Liver (tissue), 9 donors: ENCODE data around the gene DNMBP. TPM values are rescaled to one million over a fixed set of nuclear protein-coding genes. Genes with fewer than 3 reads are reported as not detected.

ENCODE experiments used
- DNase-seq: peaks from one replicate; pipeline ENCODE4 v3.0.0-alpha.2; 2017; ENCODE audit warnings: low spot score
- H3K27ac ChIP-seq, 2 donors: one replicate each; pipeline ENCODE4 v1.7.0; 2013; ENCODE audit warnings: inconsistent platforms in 2 of 2, low read length in 2 of 2, control low read depth in 1 of 2, low read depth in 1 of 2, mild to moderate bottlenecking in 1 of 2
- H3K27me3 ChIP-seq, 4 donors: one replicate each; pipeline versions ENCODE4 v1.6.1 to v1.7.0; 2013; ENCODE audit warnings: low read length in 3 of 4, inconsistent platforms in 1 of 4, mild to moderate bottlenecking in 1 of 4, moderate library complexity in 1 of 4; ENCODE audit not compliant: control insufficient read depth in 4 of 4, insufficient read depth in 4 of 4
- H3K36me3 ChIP-seq, 4 donors: one replicate each; pipeline versions ENCODE4 v1.6.1 to v1.7.0; 2013; ENCODE audit warnings: low read length in 3 of 4, mild to moderate bottlenecking in 3 of 4, low read depth in 1 of 4, moderate library complexity in 1 of 4; ENCODE audit not compliant: control insufficient read depth in 4 of 4, insufficient read depth in 3 of 4
- H3K4me1 ChIP-seq, 4 donors: one replicate each; pipeline versions ENCODE4 v1.6.1 to v1.7.0; 2013; ENCODE audit warnings: low read length in 3 of 4, mild to moderate bottlenecking in 3 of 4, moderate library complexity in 1 of 4; ENCODE audit not compliant: control insufficient read depth in 4 of 4, insufficient read depth in 4 of 4
- H3K4me3 ChIP-seq, 3 donors: one replicate each; pipeline versions ENCODE4 v1.6.1 to v1.7.0; 2013; ENCODE audit warnings: low read length in 3 of 3, control low read depth in 1 of 3, low read depth in 1 of 3, mild to moderate bottlenecking in 1 of 3
- H3K9ac ChIP-seq, 2 donors: one replicate each; pipeline ENCODE4 v1.7.0; 2013; ENCODE audit warnings: low read length in 2 of 2, mild to moderate bottlenecking in 2 of 2, moderate library complexity in 2 of 2, control low read depth in 1 of 2, low read depth in 1 of 2
- H3K9me3 ChIP-seq, 4 donors: one replicate each; pipeline versions ENCODE4 v1.6.1 to v1.7.0; 2013; ENCODE audit warnings: low read length in 3 of 4; ENCODE audit not compliant: control insufficient read depth in 4 of 4
- ATF3 ChIP-seq: IDR thresholded peaks from 2 replicates; pipeline ENCODE4 v1.6.1; 2016; ENCODE audit warnings: antibody characterized with exemption
- CTCF ChIP-seq: fragments of 150-350 bp; IDR thresholded peaks from 2 replicates; pipeline ENCODE4 v1.5.1; 2017; ENCODE audit warnings: improper control_type of control experiment, low read depth, low read length; ENCODE audit not compliant: missing input control
- EGR1 ChIP-seq, 2 donors: IDR thresholded peaks; 2 replicates each; pipeline ENCODE4 v1.6.1; 2016 to 2018; ENCODE audit warnings: antibody characterized with exemption in 2 of 2, low read depth in 2 of 2
- FOXA1 ChIP-seq: IDR thresholded peaks from 2 replicates; pipeline ENCODE4 v1.6.1; 2016; ENCODE audit warnings: antibody characterized with exemption
- FOXA2 ChIP-seq: IDR thresholded peaks from 2 replicates; pipeline ENCODE4 v1.6.1; 2016; ENCODE audit warnings: antibody characterized with exemption
- GABPA ChIP-seq, 2 donors: IDR thresholded peaks in 1 of 2; conservative IDR thresholded peaks in 1 of 2; 2 replicates each; pipeline ENCODE4 v1.6.1; 2016; ENCODE audit warnings: antibody characterized with exemption in 2 of 2, mild to moderate bottlenecking in 1 of 2, moderate library complexity in 1 of 2
- HNF4A ChIP-seq, 2 donors: conservative IDR thresholded peaks; 2 replicates each; pipeline ENCODE4 v1.6.1; 2016; ENCODE audit warnings: antibody characterized with exemption in 2 of 2, mild to moderate bottlenecking in 2 of 2
- HNF4G ChIP-seq: IDR thresholded peaks from 2 replicates; pipeline ENCODE4 v1.6.1; 2016; ENCODE audit warnings: antibody characterized with exemption
- JUND ChIP-seq, 2 donors: IDR thresholded peaks; 2 replicates each; pipeline ENCODE4 v1.6.1; 2016; ENCODE audit warnings: antibody characterized with exemption in 2 of 2
- MAX ChIP-seq: IDR thresholded peaks from 2 replicates; pipeline ENCODE4 v1.6.1; 2016; ENCODE audit warnings: antibody characterized with exemption
- NR2F2 ChIP-seq: IDR thresholded peaks from 2 replicates; pipeline ENCODE4 v1.6.1; 2016; ENCODE audit warnings: antibody characterized with exemption
- RAD21 ChIP-seq, 2 donors: IDR thresholded peaks; 2 replicates each; pipeline ENCODE4 v1.6.1; 2016; ENCODE audit warnings: antibody characterized with exemption in 2 of 2, mild to moderate bottlenecking in 2 of 2
- REST ChIP-seq: IDR thresholded peaks from 2 replicates; pipeline ENCODE4 v1.6.1; 2016; ENCODE audit warnings: antibody characterized with exemption, mild to moderate bottlenecking
- RXRA ChIP-seq, 2 donors: IDR thresholded peaks; 2 replicates each; pipeline ENCODE4 v1.6.1; 2017 to 2018; ENCODE audit warnings: antibody characterized with exemption in 2 of 2, mild to moderate bottlenecking in 1 of 2
- SP1 ChIP-seq: IDR thresholded peaks from 2 replicates; pipeline ENCODE4 v1.6.1; 2018; ENCODE audit warnings: antibody characterized with exemption, mild to moderate bottlenecking
- TAF1 ChIP-seq: conservative IDR thresholded peaks from 2 replicates; pipeline ENCODE4 v1.6.1; 2016; ENCODE audit warnings: antibody characterized with exemption, mild to moderate bottlenecking
- YY1 ChIP-seq: IDR thresholded peaks from 2 replicates; pipeline ENCODE4 v1.6.1; 2016; ENCODE audit warnings: antibody characterized with exemption, mild to moderate bottlenecking
- ZBTB33 ChIP-seq: IDR thresholded peaks from 2 replicates; pipeline ENCODE4 v1.6.1; 2016; ENCODE audit warnings: antibody characterized with exemption
- WGBS: extraction: QIAGEN DNeasy Blood & Tissue Kit; methylation state at CpG from one replicate; pipeline ENCODE4 v1.1.7; 2013; 5-methylcytosine and 5-hydroxymethylcytosine counted together
- polyA plus RNA-seq, 2 donors: library from polyadenylated mRNA; stranded (reverse) in 1 of 2; unstranded in 1 of 2; fragments of 200-250 nt in 1 of 2; fragments of >200 nt in 1 of 2; fragmentation: Nextera tagmentation in 1 of 2; extraction: Ambion mirVana in 1 of 2; gene quantifications; one replicate each; pipeline versions ENCODE4 v1.2.1 to v1.2.3, GENCODE V29; 2013 to 2015
- total RNA-seq, 2 donors: library from RNA; depleted of rRNA; stranded (reverse); fragments of >200 nt; gene quantifications; one replicate each; pipeline ENCODE4 v1.2.3, GENCODE V29; 2014
- donor health status: healthy.
- donor health status: healthy.
- donor health status: healthy.
- donor health status: healthy.
- donor health status: healthy.

DNMBP gene
- total and polyA plus RNA-seq, 4 donors = 3.8 to 12.6 (median 5.3) TPM

- no peak for DNase-seq
- Histone ChIP-seq H3K36me3 (no peaks in the 10 kb centered on the region), H3K27me3 (no peaks in the 10 kb centered on the region), H3K9ac (no peak overlapping the region), H3K27ac (no peak overlapping the region), H3K9me3 (no peaks in the 10 kb centered on the region), H3K4me1 (peaks cover 4 to 19% (median 8%) of the 10 kb centered on the region in 4 donors), H3K4me3 (no peak overlapping the region)
- TF ChIP-seq EGR1 (IDR thresholded peaks at IDR 0.05; ENCODE audit: low read depth in 2 of 2) = no peak
- TF ChIP-seq HNF4A (conservative IDR thresholded peaks at IDR 0.05) = no peak
- TF ChIP-seq GABPA (IDR thresholded peaks at IDR 0.05 in 1 of 2, conservative IDR thresholded peaks at IDR 0.05 in 1 of 2) = no peak
- no peak for TF ChIP-seq JUND (IDR thresholded peaks at IDR 0.05)
- no peak for TF ChIP-seq TAF1
- TF ChIP-seq FOXA2 = no peak
- no peak for TF ChIP-seq RXRA (IDR thresholded peaks at IDR 0.05)
- no peak for TF ChIP-seq MAX
- no peak for TF ChIP-seq ZBTB33
- TF ChIP-seq FOXA1 = no peak
- TF ChIP-seq RAD21 (IDR thresholded peaks at IDR 0.05) = no peak
- no peak for TF ChIP-seq CTCF
- TF ChIP-seq NR2F2 = no peak
- no peak for TF ChIP-seq ATF3
- no peak for TF ChIP-seq REST
- TF ChIP-seq SP1 = no peak
- TF ChIP-seq HNF4G = no peak
- 89% methylated on average over 5 of the region's 5 CpGs for WGBS
These were observed 93.0 kb downstream of the DNMBP start for GRCh38 chr10:99916776-99917175.

- no peaks in the 10 kb centered on the region for H3K9me3 ChIP-seq
- H3K9ac ChIP-seq = no peak overlapping the region
- no peaks in the 10 kb centered on the region for H3K27me3 ChIP-seq
- H3K27ac ChIP-seq = no peak overlapping the region
- no peaks in the 10 kb centered on the region for H3K36me3 ChIP-seq
- WGBS = 92% methylated on average over 6 of the region's 6 CpGs
- DNase-seq = no peak
- H3K4me1 ChIP-seq = peaks cover 0 to 10% (median 5%) of the 10 kb centered on the region in 4 donors
- no peak overlapping the region for H3K4me3 ChIP-seq
- TF ChIP-seq GABPA (IDR thresholded peaks at IDR 0.05 in 1 of 2, conservative IDR thresholded peaks at IDR 0.05 in 1 of 2) (no peak), NR2F2 (no peak), ZBTB33 (no peak), FOXA2 (no peak), ATF3 (no peak), RAD21 (IDR thresholded peaks at IDR 0.05) (no peak), MAX (no peak), YY1 (no peak), SP1 (no peak), TAF1 (no peak), RXRA (IDR thresholded peaks at IDR 0.05) (no peak), CTCF (no peak), JUND (IDR thresholded peaks at IDR 0.05) (no peak), EGR1 (IDR thresholded peaks at IDR 0.05; ENCODE audit: low read depth in 2 of 2) (no peak), HNF4G (no peak), HNF4A (conservative IDR thresholded peaks at IDR 0.05) (no peak), FOXA1 (no peak)
These were observed 94.3 kb downstream of the DNMBP start for GRCh38 chr10:99915414-99915813.
